NCI-H2196 treated with DMSO at 0.1 percent for 48 hours (cell line): Measurements from ENCODE around the gene JPH2.

Experiments
- DNase-seq: peaks from one replicate; lab custom pipeline; 2025; ENCODE audit not compliant: unreplicated experiment; lab: John Stamatoyannopoulos, UW

JPH2 gene

DNA sequence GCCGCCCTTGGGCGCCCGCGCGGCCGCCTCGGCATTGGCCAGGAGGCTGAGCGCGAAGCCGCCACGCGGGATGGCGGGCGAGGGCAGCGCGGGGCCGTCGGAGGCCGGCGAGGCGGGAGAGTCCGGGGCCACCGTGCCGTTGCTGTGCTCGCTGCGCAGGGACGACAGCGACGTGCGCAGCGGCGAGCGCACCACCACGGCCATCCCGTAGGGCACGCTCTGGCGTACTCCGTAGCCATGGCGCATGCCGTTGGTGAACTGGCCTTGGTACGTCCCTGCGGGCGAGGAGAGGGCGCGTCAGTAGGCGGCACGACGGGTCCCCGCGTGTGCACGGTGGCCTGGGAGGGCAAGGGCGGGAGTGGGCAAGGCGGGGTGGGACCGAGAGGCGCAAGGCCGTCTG is 26.9 kb downstream of the JPH2 start:
- DNase-seq: no peak

- DNase-seq: no peak
Observed at GRCh38 chr20:44159711-44160110, 27.3 kb downstream of the JPH2 start.

DNA sequence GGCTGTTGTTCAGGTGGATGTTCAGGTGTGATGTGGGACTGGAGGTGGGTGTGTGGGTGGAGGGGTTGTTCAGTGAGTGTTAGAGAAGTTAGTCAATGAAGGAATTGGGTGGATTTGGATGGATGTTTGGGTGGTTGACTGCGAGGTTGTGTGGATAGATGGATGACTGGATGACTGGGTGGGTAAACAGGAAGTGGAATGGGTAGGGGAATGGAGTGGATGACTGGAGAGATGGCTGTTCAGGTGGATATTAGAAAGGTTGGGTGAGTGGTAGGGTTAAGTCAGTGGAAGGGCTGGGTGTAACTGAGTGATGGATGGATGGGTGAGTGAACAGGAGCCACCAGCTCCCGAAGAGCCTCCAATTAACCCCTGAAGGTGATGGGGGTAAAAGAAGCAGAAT is 27.9 kb downstream of the JPH2 start:
- DNase-seq: no peak

GRCh38 chr20:44157061-44157460 is 29.9 kb downstream of the JPH2 start:
- DNase-seq: no peak

DNA sequence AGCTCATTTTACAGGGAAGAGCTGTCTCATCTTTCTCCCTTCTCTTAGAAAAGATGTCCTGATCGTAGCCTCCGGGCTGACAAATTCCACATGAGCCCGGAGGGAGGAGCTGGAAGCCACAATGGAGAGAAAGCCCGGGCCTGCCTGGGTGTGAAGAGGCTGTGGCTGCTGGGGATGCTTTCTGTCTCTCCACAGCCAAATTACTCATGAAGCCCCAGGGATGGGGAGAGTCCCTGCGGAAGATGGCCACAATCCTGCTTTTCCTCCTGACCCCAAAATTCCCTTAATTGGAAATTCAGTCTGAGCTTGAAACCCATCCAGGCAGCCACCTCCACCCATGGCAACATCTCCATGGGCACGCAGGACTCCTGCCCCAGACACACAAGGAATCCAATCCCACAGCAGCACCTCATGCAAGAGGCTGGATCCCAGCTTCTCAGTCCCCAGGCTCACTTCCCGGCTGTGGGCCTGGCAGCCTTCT is 32.4 kb downstream of the JPH2 start:
- DNase-seq: no peak

DNA sequence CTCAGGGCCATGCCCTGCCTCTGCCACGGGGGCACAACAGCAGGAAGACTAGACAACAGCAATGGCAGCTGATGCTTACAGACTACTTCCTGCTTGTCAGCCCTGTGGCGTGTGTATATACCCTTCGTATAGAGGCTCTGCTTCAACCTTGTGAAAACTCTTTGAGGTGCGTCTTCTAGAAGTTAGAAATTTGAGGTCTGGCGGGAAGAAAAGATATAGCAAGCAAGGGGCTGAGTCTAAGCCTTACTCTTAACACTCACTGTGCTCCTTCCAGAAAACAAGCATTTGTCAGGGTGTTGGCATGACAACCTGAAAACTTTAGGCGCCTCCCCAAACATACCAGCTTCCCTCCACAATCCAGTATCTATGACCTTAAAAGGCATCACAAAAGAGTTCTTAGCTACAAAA is 33.3 kb downstream of the JPH2 start:
- DNase-seq: no peak

DNA sequence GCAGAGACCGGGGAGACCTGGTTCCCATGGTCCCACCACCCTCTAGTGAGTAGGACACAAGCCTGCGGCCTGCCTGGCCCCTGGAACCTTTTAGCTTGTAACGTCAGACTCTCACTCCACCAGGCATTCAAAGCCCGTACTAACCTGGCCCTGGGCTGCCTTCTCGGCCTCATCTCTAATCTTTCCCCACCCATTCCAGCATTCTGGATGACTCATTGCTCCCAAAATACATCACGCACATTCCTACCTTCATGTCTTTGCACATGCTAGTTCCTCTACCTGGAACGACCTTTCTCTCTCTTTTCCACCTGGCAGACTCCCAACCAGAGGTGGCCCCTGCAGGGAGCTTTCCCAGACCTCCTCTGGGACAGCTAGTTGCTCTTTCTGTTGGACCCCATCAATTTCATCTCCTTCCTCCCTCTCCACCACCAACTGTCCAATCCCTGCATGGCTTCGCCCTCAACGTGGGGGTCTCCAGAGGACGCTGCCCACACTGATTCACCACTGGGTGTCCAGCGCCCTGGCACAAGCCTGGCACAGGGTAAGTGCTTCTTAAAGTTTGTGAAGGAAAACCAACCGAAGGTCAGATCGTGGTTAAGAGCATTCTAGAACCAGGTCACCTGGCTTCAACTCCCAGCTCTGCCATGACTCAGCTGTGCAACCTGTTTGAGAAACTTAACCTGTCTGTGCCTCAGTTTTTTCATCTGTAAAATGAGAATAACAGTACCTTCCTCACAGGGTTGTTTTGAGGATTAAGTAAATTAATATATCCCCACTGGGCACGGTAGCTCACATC is 35.2 kb downstream of the JPH2 start:
- no peak for DNase-seq

GRCh38 chr20:44146272-44146671 is 40.7 kb downstream of the JPH2 start:
- DNase-seq: no peak

GRCh38 chr20:44145131-44145775 is 41.7 kb downstream of the JPH2 start:
- DNase-seq: no peak

GRCh38 chr20:44143936-44144335 is 43.1 kb downstream of the JPH2 start:
- DNase-seq: no peak

GRCh38 chr20:44142413-44142812 is 44.6 kb downstream of the JPH2 start:
- no peak for DNase-seq

- no peak for DNase-seq
Observed at GRCh38 chr20:44141873-44142272, 45.1 kb downstream of the JPH2 start.

GRCh38 chr20:44138867-44139266 is 48.1 kb downstream of the JPH2 start:
- DNase-seq: no peak

DNA sequence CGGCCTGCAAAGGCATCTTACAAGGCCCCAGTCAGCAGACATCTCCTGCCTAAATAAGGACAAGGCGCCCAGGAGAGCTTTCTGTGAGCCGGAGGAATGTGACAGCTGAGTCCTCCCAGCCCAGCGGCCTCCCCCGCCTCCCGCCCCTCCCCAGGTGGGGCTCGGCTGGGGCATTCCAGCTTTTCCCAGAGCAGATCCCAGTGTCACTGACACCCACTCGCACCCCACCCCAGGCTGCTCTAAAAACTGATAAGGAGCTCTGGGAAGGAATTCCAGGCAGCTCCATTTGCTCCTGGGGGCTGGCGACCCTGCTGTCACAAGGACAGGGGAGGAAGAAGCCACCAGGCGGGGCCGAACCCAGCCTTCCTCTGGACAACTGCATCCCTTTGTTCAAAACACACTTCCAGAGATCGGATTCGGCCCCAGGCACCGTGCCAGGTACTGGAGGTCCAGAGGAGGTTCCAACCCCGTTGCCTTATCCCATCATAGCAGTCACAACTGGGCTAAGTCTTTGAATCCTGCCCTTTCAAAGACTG is 49.7 kb downstream of the JPH2 start:
- DNase-seq: no peak

GRCh38 chr20:44136579-44137265 is 50.3 kb downstream of the JPH2 start:
- DNase-seq: no peak

DNA sequence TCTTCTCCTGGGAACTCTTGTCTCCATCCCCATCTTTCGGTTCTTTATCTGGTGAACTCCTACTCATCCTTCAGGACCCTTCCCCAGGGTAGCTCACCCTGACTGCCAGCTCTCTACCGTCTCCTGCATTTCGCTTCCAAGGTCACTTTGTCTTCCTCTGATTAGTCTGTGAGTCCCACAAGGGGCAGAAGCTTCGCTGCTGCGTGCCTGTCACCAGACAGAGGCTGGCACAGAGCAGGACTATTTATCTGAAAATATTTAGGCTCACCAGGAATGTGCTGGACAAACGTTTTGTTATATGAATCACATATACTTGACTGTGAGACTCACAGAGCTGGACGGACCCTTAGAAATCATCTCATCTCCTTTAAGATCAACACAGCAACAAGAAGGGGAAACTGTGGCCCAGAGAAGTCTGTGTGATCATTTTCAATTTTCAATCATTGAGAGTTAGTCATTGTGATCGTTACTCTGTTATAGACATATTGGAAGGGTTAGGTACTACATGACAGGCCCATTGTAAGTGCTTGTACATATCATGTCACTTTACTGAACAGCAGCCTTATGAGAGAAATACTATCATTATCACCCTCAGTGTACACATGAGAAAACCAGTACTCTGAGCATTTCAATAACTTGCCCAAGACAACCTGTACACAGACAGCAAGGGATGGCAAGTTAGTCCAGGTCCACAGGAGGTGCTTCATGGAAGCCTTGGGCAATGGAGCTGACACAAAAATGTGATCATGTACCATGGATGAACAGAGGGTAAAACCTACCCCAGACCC is 51.4 kb downstream of the JPH2 start:
- DNase-seq: no peak

DNA sequence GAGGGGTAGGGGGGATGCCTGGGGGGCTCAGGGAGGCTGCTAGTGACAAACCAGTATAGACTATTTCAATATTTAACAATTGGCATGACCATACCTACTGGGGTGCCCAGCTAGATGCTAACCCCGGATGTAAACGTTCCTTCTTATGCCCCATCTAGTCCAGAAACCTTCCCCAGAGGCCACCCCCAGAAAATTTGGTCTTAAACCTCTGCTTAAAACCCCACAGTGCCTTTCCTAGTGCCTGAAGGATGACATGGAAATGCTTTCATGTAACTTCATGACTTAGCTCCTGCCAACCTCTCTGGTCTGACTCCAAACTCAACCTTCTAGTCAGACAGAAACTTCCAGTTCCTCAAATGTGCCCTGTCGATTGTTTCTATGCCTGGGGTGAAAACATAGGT is 52.0 kb downstream of the JPH2 start:
- no peak for DNase-seq

DNA sequence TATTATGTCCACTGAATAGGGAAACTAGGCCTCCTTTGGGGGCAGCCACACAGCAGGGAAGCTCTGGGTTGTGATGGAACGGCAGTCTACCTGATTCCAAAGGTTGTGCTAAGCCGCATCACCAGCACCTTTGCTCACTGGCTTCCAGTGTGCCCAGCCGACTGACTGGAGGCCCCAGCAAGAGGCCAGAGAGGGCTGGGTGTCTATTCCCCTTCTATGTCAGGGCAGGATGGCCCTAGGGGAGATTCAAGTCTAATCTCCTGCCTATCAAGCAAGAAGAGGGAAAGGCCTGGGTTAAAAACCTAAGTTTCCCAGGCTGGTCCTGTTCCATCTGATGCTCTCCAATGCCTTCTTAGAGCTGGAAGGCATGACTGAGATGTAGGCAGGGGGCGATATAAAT is 53.6 kb downstream of the JPH2 start:
- no peak for DNase-seq

- DNase-seq: no peak
Observed at GRCh38 chr20:44131704-44132103, 55.3 kb downstream of the JPH2 start.

DNA sequence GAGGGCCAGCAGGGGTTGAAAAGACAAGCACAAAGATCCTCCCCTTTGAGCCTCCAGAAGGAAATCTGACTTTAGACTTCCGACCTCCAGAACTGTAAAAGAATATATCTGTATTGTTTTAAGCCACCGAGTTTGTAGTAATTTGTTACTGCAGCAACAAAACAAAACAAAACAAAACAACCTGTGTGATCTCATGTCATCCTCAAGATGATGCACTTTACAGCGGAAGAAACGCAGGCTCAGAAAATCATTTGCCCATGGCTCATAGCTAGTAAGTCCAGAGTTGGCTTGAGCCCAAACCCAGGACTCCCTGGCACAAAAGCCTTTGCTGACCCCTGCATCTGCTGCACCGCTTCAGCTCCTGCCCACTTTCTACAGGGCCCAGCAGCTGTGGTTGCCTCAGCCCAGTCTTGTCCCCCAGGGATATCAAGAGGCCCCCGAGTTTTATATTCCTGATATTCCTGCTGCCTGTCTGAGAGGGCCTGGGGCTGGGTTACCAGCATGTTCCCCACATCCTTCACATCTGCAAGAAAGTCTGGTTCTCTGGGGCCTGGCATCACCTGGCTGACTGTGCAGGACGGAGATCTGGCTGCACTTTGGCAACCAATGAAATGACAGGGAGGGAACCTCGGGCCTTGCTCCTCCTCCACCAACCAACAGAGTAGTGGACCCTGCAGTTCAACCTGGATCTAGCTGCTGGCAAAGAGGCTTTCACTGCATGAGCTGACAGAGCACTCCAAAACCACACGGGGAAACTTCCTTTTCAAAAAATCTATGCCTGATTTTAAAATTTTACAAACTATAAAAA is 56.9 kb downstream of the JPH2 start:
- DNase-seq: no peak
